Activated naive CD4-positive, alpha-beta T cell (primary cell): Measurements from ENCODE around the gene PRRC2B.
A peak's percentile ranks its signal among the peaks of the same experiment; 100 is the strongest.
"Not testable (repeated sequence)": the region's sequence is repeated elsewhere in the genome, so short reads cannot be mapped to it uniquely, and the experiment has no call there.

ENCODE experiments used
- DNase-seq, 4 experiments: peaks; one replicate each; lab custom pipeline; 2025; lab: John Stamatoyannopoulos, UW

PRRC2B gene

GRCh38 chr9:131393622-131394463, at the start of gene PRRC2B:
Gene PRRC2B, plus strand, starts transcription at chr9:131394086. Its CDS starts 36,059 bp downstream, at chr9:131430145.
- DNase-seq: peak; percentile 66 to 88 (median 75)

- DNase-seq: not testable (repeated sequence)
Observed at GRCh38 chr9:131344931-131345535, 48.9 kb upstream of the PRRC2B start.

- no peak for DNase-seq
Observed at GRCh38 chr9:131346559-131346958, 47.3 kb upstream of the PRRC2B start.

- DNase-seq: no peak
Observed at GRCh38 chr9:131347376-131348020, 46.4 kb upstream of the PRRC2B start.

- DNase-seq: no peak
Observed at GRCh38 chr9:131348631-131349521, 45.0 kb upstream of the PRRC2B start.

GRCh38 chr9:131349522-131349880, 44.4 kb upstream of the PRRC2B start:
- DNase-seq: no peak

GRCh38 chr9:131349881-131350563, 43.9 kb upstream of the PRRC2B start:
- DNase-seq: peak; percentile 50 to 87 (median 79)

GRCh38 chr9:131356479-131356878, 37.4 kb upstream of the PRRC2B start:
- not testable (repeated sequence) for DNase-seq

- DNase-seq: peak in 1 of 4 experiments; percentile 22
Observed at GRCh38 chr9:131358556-131358955, 35.3 kb upstream of the PRRC2B start.

- peak in 2 of 4 experiments; percentile 6 to 16 for DNase-seq
Observed at GRCh38 chr9:131361202-131361833, 32.6 kb upstream of the PRRC2B start.

- DNase-seq: no peak
Observed at GRCh38 chr9:131365546-131365945, 28.3 kb upstream of the PRRC2B start.

- DNase-seq: no peak
Observed at GRCh38 chr9:131366761-131367401, 27.0 kb upstream of the PRRC2B start.

- DNase-seq: no peak
Observed at GRCh38 chr9:131367450-131367849, 26.4 kb upstream of the PRRC2B start.

GRCh38 chr9:131370638-131371037, 23.2 kb upstream of the PRRC2B start:
- DNase-seq: no peak

- not testable (repeated sequence) for DNase-seq
Observed at GRCh38 chr9:131372599-131372973, 21.3 kb upstream of the PRRC2B start.

GRCh38 chr9:131374638-131375037, 19.2 kb upstream of the PRRC2B start:
- not testable (repeated sequence) for DNase-seq

GRCh38 chr9:131379056-131379455, 14.8 kb upstream of the PRRC2B start:
- DNase-seq: no peak

GRCh38 chr9:131382850-131383729, 10.8 kb upstream of the PRRC2B start:
- DNase-seq: no peak

- DNase-seq: no peak
Observed at GRCh38 chr9:131385296-131385695, 8.6 kb upstream of the PRRC2B start.
